Measurements from ENCODE around the gene DNAH2.

DNAH2 gene

GRCh38 chr17:7767405-7768021, 50.0 kb downstream of the DNAH2 start:
- H3K9ac ChIP-seq (ENCODE audit: low read depth, low read length, poor library complexity, severe bottlenecking), result no peak overlapping the region
- peaks cover 6% of the 10 kb centered on the region for H3K27me3 ChIP-seq (ENCODE audit: insufficient read depth, low read length, poor library complexity, severe bottlenecking)
- no peaks in the 10 kb centered on the region for H3K36me3 ChIP-seq (ENCODE audit: insufficient read depth, low read length)
- H3K9me2 ChIP-seq (replicated peaks; ENCODE audit: low read depth, low read length), result no peaks in the 10 kb centered on the region
- no peaks in the 10 kb centered on the region for H4K20me1 ChIP-seq (ENCODE audit: insufficient read depth, low read length, poor library complexity, severe bottlenecking)
- H3F3A ChIP-seq (ENCODE audit: low read depth), result no peaks in the 10 kb centered on the region
- no peaks in the 10 kb centered on the region for H3K9me3 ChIP-seq (ENCODE audit: insufficient read depth, low read depth, low read length)
- no peaks in the 10 kb centered on the region for H3K4me1 ChIP-seq (ENCODE audit: insufficient read depth, low read length, poor library complexity, severe bottlenecking)
- no peak overlapping the region for H3K4me3 ChIP-seq (ENCODE audit: low read length, poor library complexity, severe bottlenecking)
- H2AFZ ChIP-seq (ENCODE audit: low read length), result no peak overlapping the region
- no peak overlapping the region for H3K4me2 ChIP-seq (ENCODE audit: low read depth, low read length, poor library complexity, severe bottlenecking)
- TF ChIP-seq CTCF (conservative IDR thresholded peaks at IDR 0.05; ENCODE audit: low read length), result no peak
- H3K79me2 ChIP-seq (ENCODE audit: insufficient read depth, low read length), result no peaks in the 10 kb centered on the region

GRCh38 chr17:7769854-7770253, 52.3 kb downstream of the DNAH2 start:
- Histone ChIP-seq H3K9ac (ENCODE audit: low read depth, low read length, poor library complexity, severe bottlenecking) (no peak overlapping the region), H3F3A (ENCODE audit: low read depth) (no peaks in the 10 kb centered on the region), H3K79me2 (ENCODE audit: insufficient read depth, low read length) (no peaks in the 10 kb centered on the region), H3K36me3 (ENCODE audit: insufficient read depth, low read length) (no peaks in the 10 kb centered on the region), H3K9me2 (replicated peaks; ENCODE audit: low read depth, low read length) (no peaks in the 10 kb centered on the region), H3K4me2 (ENCODE audit: low read depth, low read length, poor library complexity, severe bottlenecking) (no peak overlapping the region), H3K4me1 (ENCODE audit: insufficient read depth, low read length, poor library complexity, severe bottlenecking) (no peaks in the 10 kb centered on the region), H2AFZ (ENCODE audit: low read length) (no peak overlapping the region), H4K20me1 (ENCODE audit: insufficient read depth, low read length, poor library complexity, severe bottlenecking) (no peaks in the 10 kb centered on the region), H3K27me3 (ENCODE audit: insufficient read depth, low read length, poor library complexity, severe bottlenecking) (peaks cover 6% of the 10 kb centered on the region), H3K9me3 (ENCODE audit: insufficient read depth, low read depth, low read length) (no peaks in the 10 kb centered on the region), H3K4me3 (ENCODE audit: low read length, poor library complexity, severe bottlenecking) (no peak overlapping the region)
- TF ChIP-seq CTCF (conservative IDR thresholded peaks at IDR 0.05; ENCODE audit: low read length) (no peak), EZH2phosphoT487 (IDR thresholded peaks at IDR 0.05; ENCODE audit: borderline replicate concordance) (no peak)

GRCh38 chr17:7774055-7774521, 56.5 kb downstream of the DNAH2 start:
- H3K9ac ChIP-seq (ENCODE audit: low read depth, low read length, poor library complexity, severe bottlenecking), result no peak overlapping the region
- H3F3A ChIP-seq (ENCODE audit: low read depth), result no peaks in the 10 kb centered on the region
- no peak overlapping the region for H3K4me3 ChIP-seq (ENCODE audit: low read length, poor library complexity, severe bottlenecking)
- no peaks in the 10 kb centered on the region for H4K20me1 ChIP-seq (ENCODE audit: insufficient read depth, low read length, poor library complexity, severe bottlenecking)
- no peaks in the 10 kb centered on the region for H3K9me3 ChIP-seq (ENCODE audit: insufficient read depth, low read depth, low read length)
- H2AFZ ChIP-seq (ENCODE audit: low read length), result no peak overlapping the region
- no peaks in the 10 kb centered on the region for H3K4me1 ChIP-seq (ENCODE audit: insufficient read depth, low read length, poor library complexity, severe bottlenecking)
- no peaks in the 10 kb centered on the region for H3K9me2 ChIP-seq (replicated peaks; ENCODE audit: low read depth, low read length)
- no peak overlapping the region for H3K4me2 ChIP-seq (ENCODE audit: low read depth, low read length, poor library complexity, severe bottlenecking)
- H3K79me2 ChIP-seq (ENCODE audit: insufficient read depth, low read length), result no peaks in the 10 kb centered on the region
- H3K27me3 ChIP-seq (ENCODE audit: insufficient read depth, low read length, poor library complexity, severe bottlenecking), result peaks cover 6% of the 10 kb centered on the region
- TF ChIP-seq EZH2phosphoT487 (IDR thresholded peaks at IDR 0.05; ENCODE audit: borderline replicate concordance) (no peak), CTCF (conservative IDR thresholded peaks at IDR 0.05; ENCODE audit: low read length) (no peak)
- H3K36me3 ChIP-seq (ENCODE audit: insufficient read depth, low read length), result no peaks in the 10 kb centered on the region
